ENCODE measurements around the gene SYNE2. TPM values are rescaled to one million over a fixed set of nuclear protein-coding genes. Genes with fewer than 3 reads are reported as not detected.
A peak's percentile ranks its signal among the peaks of the same experiment; 100 is the strongest.

Gene SYNE2
- total and polyA plus RNA-seq, 2 of the 8 experiments (the other 6 are each of a cell fraction or from before 2014, with no cell fraction given), result 32.6 to 46.1 TPM

GRCh38 chr14:64060648-64061096, 207.9 kb downstream of the SYNE2 start (continued):
- TF ChIP-seq, protein P1, sequence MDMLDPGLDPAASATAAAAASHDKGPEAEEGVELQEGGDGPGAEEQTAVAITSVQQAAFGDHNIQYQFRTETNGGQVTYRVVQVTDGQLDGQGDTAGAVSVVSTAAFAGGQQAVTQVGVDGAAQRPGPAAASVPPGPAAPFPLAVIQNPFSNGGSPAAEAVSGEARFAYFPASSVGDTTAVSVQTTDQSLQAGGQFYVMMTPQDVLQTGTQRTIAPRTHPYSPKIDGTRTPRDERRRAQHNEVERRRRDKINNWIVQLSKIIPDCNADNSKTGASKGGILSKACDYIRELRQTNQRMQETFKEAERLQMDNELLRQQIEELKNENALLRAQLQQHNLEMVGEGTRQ (IDR thresholded peaks at IDR 0.05; ENCODE audit: low read length), result no peak
- TF ChIP-seq FOSL1 (IDR thresholded peaks at IDR 0.05; ENCODE audit: insufficient read depth, low read depth, low read length) (no peak), TAF1 (IDR thresholded peaks at IDR 0.05; ENCODE audit: low read depth, low read length) (peak; percentile 15; the same call in 1 of the 2 replicates), SAP30 (IDR thresholded peaks at IDR 0.05; ENCODE audit: insufficient read depth, insufficient replicate concordance, low read length) (no peak), RXRA (IDR thresholded peaks at IDR 0.05; ENCODE audit: insufficient read depth, low read depth, low read length) (no peak)

All from H1 (cell line).